GM12872 (cell line): ENCODE data around the gene CST8.

ENCODE experiments used
- CTCF ChIP-seq: IDR thresholded peaks from 3 replicates; pipeline ENCODE4 v1.5.1; 2011; ENCODE audit warnings: low read depth, mild to moderate bottlenecking, low read length, moderate library complexity; ENCODE audit not compliant: insufficient read depth

The CST8 gene

DNA sequence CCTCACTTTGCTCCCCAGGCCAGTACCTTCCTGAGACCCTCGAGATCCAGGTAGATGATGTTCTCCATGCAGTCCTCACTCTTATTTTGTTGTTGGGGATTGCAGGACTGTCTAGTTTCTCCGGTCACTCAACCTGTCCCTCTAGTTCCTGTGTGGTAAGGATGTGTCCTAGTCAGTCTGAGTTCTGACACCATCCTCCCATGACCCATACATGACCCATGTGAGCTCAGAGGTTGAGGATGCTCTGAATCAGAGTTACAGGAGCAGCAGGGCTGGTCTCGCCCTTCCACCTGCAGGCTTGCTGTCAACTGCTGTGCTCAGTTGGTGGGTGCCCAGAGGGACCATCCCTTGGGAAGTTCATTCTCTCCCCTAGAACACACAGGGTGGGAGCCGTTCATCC is 11.9 kb upstream of the CST8 start:
- TF ChIP-seq CTCF = no peak

GRCh38 chr20:23482138-23482537 is 8.8 kb upstream of the CST8 start:
- no peak for TF ChIP-seq CTCF

GRCh38 chr20:23484081-23484480 is 6.8 kb upstream of the CST8 start:
- no peak for TF ChIP-seq CTCF

DNA sequence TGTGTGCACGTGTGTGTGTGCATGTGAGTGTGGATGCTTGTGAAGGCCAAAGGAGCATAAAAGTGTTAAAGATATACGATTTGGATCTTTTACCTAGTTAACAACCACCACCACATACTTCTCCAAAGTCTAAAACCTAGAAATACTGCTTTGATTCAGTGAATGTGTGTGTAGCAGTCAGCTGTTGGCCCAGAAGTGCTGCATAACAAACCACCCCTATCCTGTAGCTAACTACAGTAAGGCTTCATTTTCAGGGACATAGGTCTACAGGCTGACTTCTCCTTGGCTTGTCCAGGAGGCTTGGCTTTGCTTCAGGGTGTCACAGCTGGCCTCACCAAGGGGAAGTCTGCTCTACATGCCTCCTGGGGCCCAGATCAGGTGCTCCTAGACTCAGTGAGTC is 2.4 kb upstream of the CST8 start:
- TF ChIP-seq CTCF = no peak

GRCh38 chr20:23488996-23489395 is 1.9 kb upstream of the CST8 start:
- TF ChIP-seq CTCF = no peak

- TF ChIP-seq CTCF = no peak
Observed at GRCh38 chr20:23492292-23492691, 1.4 kb downstream of the CST8 start.

DNA sequence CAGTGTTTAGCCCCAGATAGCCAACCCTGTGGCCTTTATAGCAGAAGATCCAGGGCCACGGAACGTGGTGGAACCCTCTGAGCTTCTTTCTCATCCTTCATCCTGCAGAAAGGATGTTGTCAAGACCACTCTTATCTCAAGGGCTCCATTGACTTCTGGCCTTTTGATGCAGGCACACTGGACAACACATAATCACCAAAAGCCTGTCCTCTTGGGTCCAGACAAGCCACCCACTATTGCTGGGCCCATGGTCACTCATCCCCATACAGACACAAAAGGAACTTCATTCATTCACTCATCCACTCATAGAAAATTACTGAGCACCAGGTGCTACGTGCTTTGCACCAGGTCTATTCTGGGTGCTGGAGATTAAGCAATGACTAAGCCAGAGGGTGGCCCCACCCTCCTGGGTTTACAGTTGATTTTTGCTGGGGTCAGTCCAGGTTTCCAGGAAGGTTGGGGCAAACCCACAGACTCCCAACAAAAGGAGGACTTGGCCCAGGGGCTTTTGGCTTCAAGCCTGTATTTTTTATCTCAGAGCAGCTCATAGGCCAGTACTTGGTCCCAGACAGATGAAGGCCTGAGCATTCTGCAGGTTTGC is 2.4 kb downstream of the CST8 start:
- TF ChIP-seq CTCF = no peak
